Measurements from ENCODE around the gene OCRL. TPM values are rescaled to one million over a fixed set of nuclear protein-coding genes. Genes with fewer than 3 reads are reported as not detected.

The OCRL gene
- total RNA-seq, 4 donors from 2014 or later = 7.2 to 34.7 (median 17.4) TPM

DNA sequence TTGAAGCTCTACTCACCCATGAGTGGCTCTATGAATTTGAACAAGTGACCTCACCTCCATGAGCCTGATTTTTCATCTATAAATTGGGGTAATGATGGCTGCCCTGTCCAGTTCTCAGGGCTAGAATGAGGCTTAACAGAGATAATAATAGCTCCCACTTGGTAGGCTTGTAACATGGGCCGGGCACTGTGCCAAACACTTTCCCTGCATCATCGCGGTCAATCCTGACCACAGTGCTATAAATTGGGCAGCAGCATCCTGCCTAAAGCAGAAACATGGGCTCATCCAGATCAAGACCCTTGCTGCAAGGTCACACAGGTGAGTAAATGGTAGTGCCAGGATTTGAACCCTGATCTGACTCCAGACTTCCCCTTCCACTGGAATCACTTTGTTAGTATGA lies 101.9 kb downstream of the OCRL start:
- H3K27ac ChIP-seq = no peak overlapping the region
- TF ChIP-seq POLR2A (IDR thresholded peaks at IDR 0.05) = no peak
- TF ChIP-seq, protein P1, sequence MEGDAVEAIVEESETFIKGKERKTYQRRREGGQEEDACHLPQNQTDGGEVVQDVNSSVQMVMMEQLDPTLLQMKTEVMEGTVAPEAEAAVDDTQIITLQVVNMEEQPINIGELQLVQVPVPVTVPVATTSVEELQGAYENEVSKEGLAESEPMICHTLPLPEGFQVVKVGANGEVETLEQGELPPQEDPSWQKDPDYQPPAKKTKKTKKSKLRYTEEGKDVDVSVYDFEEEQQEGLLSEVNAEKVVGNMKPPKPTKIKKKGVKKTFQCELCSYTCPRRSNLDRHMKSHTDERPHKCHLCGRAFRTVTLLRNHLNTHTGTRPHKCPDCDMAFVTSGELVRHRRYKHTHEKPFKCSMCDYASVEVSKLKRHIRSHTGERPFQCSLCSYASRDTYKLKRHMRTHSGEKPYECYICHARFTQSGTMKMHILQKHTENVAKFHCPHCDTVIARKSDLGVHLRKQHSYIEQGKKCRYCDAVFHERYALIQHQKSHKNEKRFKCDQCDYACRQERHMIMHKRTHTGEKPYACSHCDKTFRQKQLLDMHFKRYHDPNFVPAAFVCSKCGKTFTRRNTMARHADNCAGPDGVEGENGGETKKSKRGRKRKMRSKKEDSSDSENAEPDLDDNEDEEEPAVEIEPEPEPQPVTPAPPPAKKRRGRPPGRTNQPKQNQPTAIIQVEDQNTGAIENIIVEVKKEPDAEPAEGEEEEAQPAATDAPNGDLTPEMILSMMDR (IDR thresholded peaks at IDR 0.05) = no peak
- H3K27me3 ChIP-seq = no peaks in the 10 kb centered on the region
- no peak overlapping the region for H3K4me3 ChIP-seq
- intact Hi-C loops (cut with DNase I; ENCODE audit: low total_unique reads) = no loop called here
- H3K4me1 ChIP-seq = no peaks in the 10 kb centered on the region
- H3K36me3 ChIP-seq = no peaks in the 10 kb centered on the region
- no peaks in the 10 kb centered on the region for H3K9me3 ChIP-seq
- no peak for DNase-seq

Small RNA genes lying within 50 kb of the gene (small RNA-seq; reads per million reads assigned to genes)
- not detected for gene RF01169

Other genes starting within 250 kb of the OCRL start
- 100 to 1,000 TPM in 1 of 4 donors, 10 to 100 TPM in 3; 35.4 to 114 (median 43.1) TPM for gene SMARCA1, start 16.8 kb upstream of the OCRL start, total RNA-seq
- gene APLN, start 114.7 kb downstream of the OCRL start, total RNA-seq = 1 to 10 TPM in 2 of 4 donors, not detected in 2; 1.3 to 2.6 TPM
- 1 to 10 TPM; 2.9 to 4.6 (median 3.9) TPM for gene XPNPEP2, start 198.7 kb downstream of the OCRL start, total RNA-seq
- 1 to 10 TPM in 3 of 4 donors, under 1 TPM in 1; 0.26 to 4.1 (median 2.9) TPM for gene SASH3, start 239.7 kb downstream of the OCRL start, total RNA-seq

Measured in uterus (tissue), 4 donors.